WTC11 (cell line): ENCODE measurements around the gene CDK5RAP2. TPM values are rescaled to one million over a fixed set of nuclear protein-coding genes. Genes with fewer than 3 reads are reported as not detected.
A peak's percentile ranks its signal among the peaks of the same experiment; 100 is the strongest.

Experiments used
- ATAC-seq: fragments of 200-7000 bp; cut with Tn5 transposase; 2 replicates; pipeline ENCODE4 v1.10.0; 2021; ENCODE audit warnings: mild to moderate bottlenecking, moderate library complexity
- CTCF ChIA-PET: fragments of 300-600 bp; sonication (Branson Sonifier 250); formaldehyde crosslinking; loops from one replicate; lab custom pipeline; 2021; ENCODE audit warnings: antibody characterized with exemption; lab: Charles Lee
- POLR2A ChIA-PET: fragments of 350-600 bp; sonication (Branson Sonifier 250); formaldehyde crosslinking; loops from one replicate; lab custom pipeline; 2021; ENCODE audit warnings: antibody characterized with exemption; lab: Charles Lee
- DNase-seq: peaks from one replicate; pipeline ENCODE4 v3.0.0; 2021; ENCODE audit warnings: low spot score
- H3K27ac Mint-ChIP-seq: 2 replicates; pipeline ENCODE4 v1.8.0; 2021; ENCODE audit warnings: mixed read lengths
- H3K27me3 Mint-ChIP-seq: 2 replicates; pipeline ENCODE4 v1.8.0; 2021; ENCODE audit warnings: low read depth, mild to moderate bottlenecking, moderate library complexity, mixed read lengths
- H3K36me3 Mint-ChIP-seq: 2 replicates; pipeline ENCODE4 v1.8.0; 2021; ENCODE audit warnings: mixed read lengths
- H3K4me1 Mint-ChIP-seq: 2 replicates; pipeline ENCODE4 v1.8.0; 2022; ENCODE audit warnings: mixed read lengths
- H3K4me3 Mint-ChIP-seq: 2 replicates; pipeline ENCODE4 v1.8.0; 2021; ENCODE audit warnings: mild to moderate bottlenecking, moderate library complexity, mixed read lengths
- H3K9me3 Mint-ChIP-seq: 2 replicates; pipeline ENCODE4 v1.8.0; 2021; ENCODE audit warnings: mixed read lengths
- ETV6 ChIP-seq: sonication (generic); formaldehyde crosslinking; IDR thresholded peaks from 2 replicates; pipeline ENCODE4 v1.8.1; 2022; ENCODE audit warnings: mild to moderate bottlenecking, missing genetic modification reagents
- FOXP1 ChIP-seq: sonication (generic); formaldehyde crosslinking; IDR thresholded peaks from 2 replicates; pipeline ENCODE4 v1.8.0; 2022; ENCODE audit warnings: missing genetic modification reagents, mild to moderate bottlenecking, moderate library complexity, borderline replicate concordance
- GRHL2 ChIP-seq: fragments of 250-450 bp; sonication (Bioruptor Pico); IDR thresholded peaks from 2 replicates; pipeline ENCODE4 v1.8.0; 2022; ENCODE audit warnings: mild to moderate bottlenecking, moderate library complexity; ENCODE audit not compliant: insufficient replicate concordance, severe bottlenecking
- JAZF1 ChIP-seq: fragments of 250-450 bp; sonication (Bioruptor Pico); IDR thresholded peaks from 2 replicates; pipeline ENCODE4 v1.9.0; 2021; ENCODE audit warnings: moderate library complexity, mild to moderate bottlenecking, inconsistent platforms
- MXD4 ChIP-seq: fragments of 250-450 bp; sonication (Bioruptor Pico); IDR thresholded peaks from 2 replicates; pipeline ENCODE4 v1.8.0; 2021; ENCODE audit warnings: mild to moderate bottlenecking, moderate library complexity, borderline replicate concordance
- PRRX2 ChIP-seq: fragments of 250-450 bp; sonication (Bioruptor Pico); IDR thresholded peaks from 2 replicates; pipeline ENCODE4 v1.8.0; 2021; ENCODE audit warnings: mild to moderate bottlenecking
- SMAD3 ChIP-seq: sonication (generic); formaldehyde crosslinking; IDR thresholded peaks from 2 replicates; pipeline ENCODE4 v1.8.0; 2022; ENCODE audit warnings: missing genetic modification reagents, mild to moderate bottlenecking, borderline replicate concordance
- ZNF416 ChIP-seq: fragments of 250-450 bp; sonication (Bioruptor Pico); IDR thresholded peaks from 2 replicates; pipeline ENCODE4 v1.9.0; 2021; ENCODE audit warnings: mild to moderate bottlenecking, inconsistent platforms
- total RNA-seq: library from RNA; stranded (reverse); gene quantifications from 3 replicates; pipeline ENCODE4 v1.2.3, GENCODE V29; 2021
- TF ChIP-seq, protein P1 (sequence below): sonication (generic); formaldehyde crosslinking; conservative IDR thresholded peaks from 2 replicates; pipeline ENCODE4 v1.8.1; 2022; ENCODE audit warnings: mild to moderate bottlenecking, missing genetic modification reagents
- TF ChIP-seq, protein P2 (sequence below): sonication (generic); formaldehyde crosslinking; IDR thresholded peaks from 2 replicates; pipeline ENCODE4 v1.8.0; 2023; ENCODE audit warnings: missing genetic modification reagents
- TF ChIP-seq, protein P3 (sequence below): sonication (generic); formaldehyde crosslinking; IDR thresholded peaks from 2 replicates; pipeline ENCODE4 v1.8.0; 2023; ENCODE audit warnings: mild to moderate bottlenecking, missing genetic modification reagents
- TF ChIP-seq, protein P4 (sequence below): fragments of 250-450 bp; sonication (Bioruptor Pico); IDR thresholded peaks from 2 replicates; pipeline ENCODE4 v1.9.0; 2021; ENCODE audit warnings: moderate library complexity, mild to moderate bottlenecking, inconsistent platforms, borderline replicate concordance
- TF ChIP-seq, protein P5 (sequence below): fragments of 200-600 bp; IDR thresholded peaks from 2 replicates; pipeline ENCODE4 v1.8.0; 2022; ENCODE audit warnings: antibody characterized with exemption
- TF ChIP-seq, protein P6 (sequence below): sonication (generic); formaldehyde crosslinking; IDR thresholded peaks from 2 replicates; pipeline ENCODE4 v1.8.1; 2023; ENCODE audit warnings: mild to moderate bottlenecking, moderate library complexity, missing genetic modification reagents
- TF ChIP-seq, protein P7 (sequence below): sonication (generic); formaldehyde crosslinking; IDR thresholded peaks from 2 replicates; pipeline ENCODE4 v1.8.1; 2023; ENCODE audit warnings: mild to moderate bottlenecking, missing genetic modification reagents, moderate library complexity
- TF ChIP-seq, protein P8 (sequence below): fragments of 250-450 bp; sonication (Bioruptor Pico); conservative IDR thresholded peaks from 2 replicates; pipeline ENCODE4 v1.9.0; 2021; ENCODE audit warnings: mild to moderate bottlenecking

Gene CDK5RAP2
- total RNA-seq, 1 experiment from 2014 or later: 48.3 TPM

DNA sequence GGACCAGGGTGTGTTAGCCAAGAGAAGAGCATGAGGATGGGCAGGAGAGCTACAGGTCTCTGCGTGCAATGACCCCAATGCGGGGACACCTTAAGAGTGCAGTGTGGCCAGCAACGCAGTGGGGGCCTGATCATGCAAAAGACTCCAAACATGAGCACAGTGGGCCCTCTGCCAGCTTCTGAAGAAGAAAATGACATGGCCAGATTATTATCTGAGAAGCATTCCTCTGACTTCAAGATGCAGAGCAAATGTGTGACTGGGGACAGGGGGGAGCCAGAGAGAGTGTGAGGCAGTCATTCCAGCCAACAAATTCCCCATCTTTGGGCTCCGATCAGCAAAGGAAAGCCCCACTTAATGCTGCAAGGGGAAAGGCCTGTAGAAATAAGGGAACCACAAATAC, 229.4 kb downstream of the CDK5RAP2 start (continued):
- no peak for TF ChIP-seq MXD4
- TF ChIP-seq, protein P1, sequence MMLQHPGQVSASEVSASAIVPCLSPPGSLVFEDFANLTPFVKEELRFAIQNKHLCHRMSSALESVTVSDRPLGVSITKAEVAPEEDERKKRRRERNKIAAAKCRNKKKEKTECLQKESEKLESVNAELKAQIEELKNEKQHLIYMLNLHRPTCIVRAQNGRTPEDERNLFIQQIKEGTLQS: no peak
- TF ChIP-seq, protein P2, sequence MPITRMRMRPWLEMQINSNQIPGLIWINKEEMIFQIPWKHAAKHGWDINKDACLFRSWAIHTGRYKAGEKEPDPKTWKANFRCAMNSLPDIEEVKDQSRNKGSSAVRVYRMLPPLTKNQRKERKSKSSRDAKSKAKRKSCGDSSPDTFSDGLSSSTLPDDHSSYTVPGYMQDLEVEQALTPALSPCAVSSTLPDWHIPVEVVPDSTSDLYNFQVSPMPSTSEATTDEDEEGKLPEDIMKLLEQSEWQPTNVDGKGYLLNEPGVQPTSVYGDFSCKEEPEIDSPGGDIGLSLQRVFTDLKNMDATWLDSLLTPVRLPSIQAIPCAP (CRISPR knock-in tag): no peak
- TF ChIP-seq, all 79 proteins: peak for 0

DNA sequence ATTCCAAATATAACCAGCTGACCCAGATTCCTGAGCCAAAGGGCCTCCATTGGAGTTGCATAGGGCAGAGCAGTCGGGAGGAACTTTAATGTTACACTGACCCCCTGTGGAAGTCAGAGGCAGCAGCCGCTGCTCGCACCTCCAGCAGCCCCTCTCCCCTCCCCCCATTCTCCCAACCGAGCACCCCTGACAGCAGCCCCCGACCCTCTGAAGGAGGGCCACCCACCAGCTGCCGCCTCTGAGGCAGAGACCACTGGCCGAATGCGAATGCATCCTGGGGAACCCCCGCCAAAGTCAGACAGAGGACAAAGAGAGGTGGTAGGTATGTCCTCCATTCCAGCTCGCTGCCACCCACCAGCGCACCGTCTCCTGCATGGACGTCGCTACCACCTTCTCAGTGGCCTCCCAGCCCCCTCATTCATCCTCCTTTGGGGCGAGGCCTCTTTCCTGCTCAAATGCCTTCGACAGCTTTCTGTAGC, 231.0 kb downstream of the CDK5RAP2 start:
- ATAC-seq (peak; percentile 96), DNase-seq (peak; percentile 73)
- TF ChIP-seq, protein P3, sequence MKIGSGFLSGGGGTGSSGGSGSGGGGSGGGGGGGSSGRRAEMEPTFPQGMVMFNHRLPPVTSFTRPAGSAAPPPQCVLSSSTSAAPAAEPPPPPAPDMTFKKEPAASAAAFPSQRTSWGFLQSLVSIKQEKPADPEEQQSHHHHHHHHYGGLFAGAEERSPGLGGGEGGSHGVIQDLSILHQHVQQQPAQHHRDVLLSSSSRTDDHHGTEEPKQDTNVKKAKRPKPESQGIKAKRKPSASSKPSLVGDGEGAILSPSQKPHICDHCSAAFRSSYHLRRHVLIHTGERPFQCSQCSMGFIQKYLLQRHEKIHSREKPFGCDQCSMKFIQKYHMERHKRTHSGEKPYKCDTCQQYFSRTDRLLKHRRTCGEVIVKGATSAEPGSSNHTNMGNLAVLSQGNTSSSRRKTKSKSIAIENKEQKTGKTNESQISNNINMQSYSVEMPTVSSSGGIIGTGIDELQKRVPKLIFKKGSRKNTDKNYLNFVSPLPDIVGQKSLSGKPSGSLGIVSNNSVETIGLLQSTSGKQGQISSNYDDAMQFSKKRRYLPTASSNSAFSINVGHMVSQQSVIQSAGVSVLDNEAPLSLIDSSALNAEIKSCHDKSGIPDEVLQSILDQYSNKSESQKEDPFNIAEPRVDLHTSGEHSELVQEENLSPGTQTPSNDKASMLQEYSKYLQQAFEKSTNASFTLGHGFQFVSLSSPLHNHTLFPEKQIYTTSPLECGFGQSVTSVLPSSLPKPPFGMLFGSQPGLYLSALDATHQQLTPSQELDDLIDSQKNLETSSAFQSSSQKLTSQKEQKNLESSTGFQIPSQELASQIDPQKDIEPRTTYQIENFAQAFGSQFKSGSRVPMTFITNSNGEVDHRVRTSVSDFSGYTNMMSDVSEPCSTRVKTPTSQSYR (CRISPR knock-in tag): peak; percentile 18; the same call in 1 of the 2 replicates
- no peak for TF ChIP-seq GRHL2 (CRISPR knock-in tag)
- TF ChIP-seq JAZF1: no peak
- no peak for TF ChIP-seq ZNF416 (CRISPR knock-in tag)
- TF ChIP-seq SMAD3 (CRISPR knock-in tag): no peak
- TF ChIP-seq, protein P4, sequence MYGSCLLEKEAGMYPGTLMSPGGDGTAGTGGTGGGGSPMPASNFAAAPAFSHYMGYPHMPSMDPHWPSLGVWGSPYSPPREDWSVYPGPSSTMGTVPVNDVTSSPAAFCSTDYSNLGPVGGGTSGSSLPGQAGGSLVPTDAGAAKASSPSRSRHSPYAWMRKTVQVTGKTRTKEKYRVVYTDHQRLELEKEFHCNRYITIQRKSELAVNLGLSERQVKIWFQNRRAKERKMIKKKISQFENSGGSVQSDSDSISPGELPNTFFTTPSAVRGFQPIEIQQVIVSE: no peak
- TF ChIP-seq, protein P5, sequence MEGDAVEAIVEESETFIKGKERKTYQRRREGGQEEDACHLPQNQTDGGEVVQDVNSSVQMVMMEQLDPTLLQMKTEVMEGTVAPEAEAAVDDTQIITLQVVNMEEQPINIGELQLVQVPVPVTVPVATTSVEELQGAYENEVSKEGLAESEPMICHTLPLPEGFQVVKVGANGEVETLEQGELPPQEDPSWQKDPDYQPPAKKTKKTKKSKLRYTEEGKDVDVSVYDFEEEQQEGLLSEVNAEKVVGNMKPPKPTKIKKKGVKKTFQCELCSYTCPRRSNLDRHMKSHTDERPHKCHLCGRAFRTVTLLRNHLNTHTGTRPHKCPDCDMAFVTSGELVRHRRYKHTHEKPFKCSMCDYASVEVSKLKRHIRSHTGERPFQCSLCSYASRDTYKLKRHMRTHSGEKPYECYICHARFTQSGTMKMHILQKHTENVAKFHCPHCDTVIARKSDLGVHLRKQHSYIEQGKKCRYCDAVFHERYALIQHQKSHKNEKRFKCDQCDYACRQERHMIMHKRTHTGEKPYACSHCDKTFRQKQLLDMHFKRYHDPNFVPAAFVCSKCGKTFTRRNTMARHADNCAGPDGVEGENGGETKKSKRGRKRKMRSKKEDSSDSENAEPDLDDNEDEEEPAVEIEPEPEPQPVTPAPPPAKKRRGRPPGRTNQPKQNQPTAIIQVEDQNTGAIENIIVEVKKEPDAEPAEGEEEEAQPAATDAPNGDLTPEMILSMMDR: peak; percentile 61
- Mint-ChIP-seq H3K36me3 (no peaks in the 10 kb centered on the region), H3K9me3 (no peaks in the 10 kb centered on the region), H3K27ac (no peak overlapping the region), H3K4me3 (peak overlapping the region; percentile 33), H3K4me1 (peaks cover 9% of the 10 kb centered on the region), H3K27me3 (no peaks in the 10 kb centered on the region; the same call in 1 of the 2 replicates)
- ChIA-PET CTCF (interaction anchor here (0.5 to 1.7 kb wide), 22 partner anchors 11 to 1753 kb away, joined by 3 to 11 read pairs (median 4); no protein-coding TSS in a partner anchor), POLR2A (interaction anchor here (0.7 kb wide), 1 partner anchor 178 kb away, joined by 3 read pairs; no protein-coding TSS in a partner anchor)

DNA sequence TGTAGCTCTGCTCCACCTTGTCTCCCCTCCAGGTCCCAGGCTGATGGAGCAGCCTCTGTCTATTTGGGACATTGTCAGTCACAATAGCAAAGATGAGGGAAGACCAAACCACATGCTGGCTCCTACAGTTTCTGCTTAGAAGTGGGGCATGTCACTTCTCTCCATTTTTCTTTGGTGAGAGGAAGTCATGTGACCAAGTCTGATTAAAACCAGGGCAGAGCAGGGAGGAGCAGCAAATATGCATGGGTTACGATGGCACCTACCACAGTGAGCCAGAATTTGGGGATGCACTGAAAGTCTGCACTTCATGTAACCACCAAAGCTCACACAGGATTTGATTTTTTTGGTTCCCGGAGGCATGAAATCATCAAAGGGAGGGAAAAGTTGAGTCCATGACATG, 234.6 kb downstream of the CDK5RAP2 start:
- H3K4me1 Mint-ChIP-seq: peaks cover 9% of the 10 kb centered on the region
- H3K27ac Mint-ChIP-seq: no peak overlapping the region
- H3K36me3 Mint-ChIP-seq: no peaks in the 10 kb centered on the region
- no peaks in the 10 kb centered on the region; the same call in 1 of the 2 replicates for H3K9me3 Mint-ChIP-seq
- no peak for DNase-seq
- H3K27me3 Mint-ChIP-seq: no peaks in the 10 kb centered on the region; the same call in 1 of the 2 replicates
- ChIA-PET CTCF (no interaction called here), POLR2A (no interaction called here)
- ATAC-seq: no peak
- no peak overlapping the region for H3K4me3 Mint-ChIP-seq
- TF ChIP-seq, protein P6, sequence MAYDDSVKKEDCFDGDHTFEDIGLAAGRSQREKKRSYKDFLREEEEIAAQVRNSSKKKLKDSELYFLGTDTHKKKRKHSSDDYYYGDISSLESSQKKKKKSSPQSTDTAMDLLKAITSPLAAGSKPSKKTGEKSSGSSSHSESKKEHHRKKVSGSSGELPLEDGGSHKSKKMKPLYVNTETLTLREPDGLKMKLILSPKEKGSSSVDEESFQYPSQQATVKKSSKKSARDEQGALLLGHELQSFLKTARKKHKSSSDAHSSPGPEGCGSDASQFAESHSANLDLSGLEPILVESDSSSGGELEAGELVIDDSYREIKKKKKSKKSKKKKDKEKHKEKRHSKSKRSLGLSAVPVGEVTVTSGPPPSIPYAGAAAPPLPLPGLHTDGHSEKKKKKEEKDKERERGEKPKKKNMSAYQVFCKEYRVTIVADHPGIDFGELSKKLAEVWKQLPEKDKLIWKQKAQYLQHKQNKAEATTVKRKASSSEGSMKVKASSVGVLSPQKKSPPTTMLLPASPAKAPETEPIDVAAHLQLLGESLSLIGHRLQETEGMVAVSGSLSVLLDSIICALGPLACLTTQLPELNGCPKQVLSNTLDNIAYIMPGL: no peak
- TF ChIP-seq ETV6 (CRISPR knock-in tag) (no peak), PRRX2 (no peak), FOXP1 (CRISPR knock-in tag) (no peak)
- TF ChIP-seq, protein P7, sequence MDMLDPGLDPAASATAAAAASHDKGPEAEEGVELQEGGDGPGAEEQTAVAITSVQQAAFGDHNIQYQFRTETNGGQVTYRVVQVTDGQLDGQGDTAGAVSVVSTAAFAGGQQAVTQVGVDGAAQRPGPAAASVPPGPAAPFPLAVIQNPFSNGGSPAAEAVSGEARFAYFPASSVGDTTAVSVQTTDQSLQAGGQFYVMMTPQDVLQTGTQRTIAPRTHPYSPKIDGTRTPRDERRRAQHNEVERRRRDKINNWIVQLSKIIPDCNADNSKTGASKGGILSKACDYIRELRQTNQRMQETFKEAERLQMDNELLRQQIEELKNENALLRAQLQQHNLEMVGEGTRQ (CRISPR knock-in tag): peak; percentile 54
- TF ChIP-seq, protein P8, sequence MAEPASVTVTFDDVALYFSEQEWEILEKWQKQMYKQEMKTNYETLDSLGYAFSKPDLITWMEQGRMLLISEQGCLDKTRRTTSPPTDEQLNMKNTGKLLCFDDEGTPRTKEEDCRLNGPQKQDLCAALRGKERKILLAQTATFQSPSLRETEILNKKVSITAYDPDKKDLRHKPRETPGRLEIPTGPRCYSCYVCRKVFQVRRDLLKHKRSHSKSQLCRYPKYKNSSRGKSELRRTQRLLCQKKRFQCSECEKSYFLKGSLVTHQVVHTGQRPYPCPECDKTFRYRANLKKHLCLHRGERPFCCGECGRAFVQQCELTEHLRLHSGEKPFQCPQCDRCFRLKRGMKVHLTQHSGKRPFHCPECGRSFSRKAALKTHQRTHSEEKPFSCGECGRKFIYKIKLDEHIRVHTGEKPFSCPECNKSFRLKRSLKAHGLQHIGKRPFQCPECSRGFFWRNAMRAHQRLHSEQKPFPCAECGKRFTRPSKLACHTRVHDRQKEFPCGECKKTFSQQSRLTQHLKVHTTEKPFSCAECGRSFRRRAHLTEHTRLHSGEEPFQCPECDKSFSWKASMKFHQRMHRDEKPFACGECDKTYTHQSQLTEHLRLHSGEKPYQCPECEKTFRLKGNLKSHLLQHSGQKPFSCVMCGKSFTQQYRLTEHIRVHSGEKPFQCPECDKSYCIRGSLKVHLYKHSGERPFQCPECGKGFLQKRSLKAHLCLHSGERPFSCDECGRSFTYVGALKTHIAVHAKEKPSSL (CRISPR knock-in tag): no peak
